Esophagus squamous epithelium (tissue), 4 donors: ENCODE results near the gene WNT5A.

Experiments used
- CTCF ChIP-seq, 6 experiments: fragments of 450-650 bp in 4 of 6; fragments of 200-600 bp in 2 of 6; sonication (generic) in 2 of 6; IDR thresholded peaks; one replicate each; pipeline ENCODE4 v1.5.1; 2016 to 2019; ENCODE audit warnings: antibody characterized with exemption in 6 of 6, mild to moderate bottlenecking in 4 of 6, moderate library complexity in 4 of 6
- POLR2A ChIP-seq, 4 donors: fragments of 450-650 bp; IDR thresholded peaks; one replicate each; pipeline ENCODE4 v1.6.1; 2017; ENCODE audit warnings: antibody characterized with exemption in 4 of 4, mild to moderate bottlenecking in 4 of 4, moderate library complexity in 3 of 4

- TF ChIP-seq CTCF (IDR thresholded peaks at IDR 0.05): no peak
- TF ChIP-seq POLR2A (IDR thresholded peaks at IDR 0.05): no peak
Observed at GRCh38 chr3:55426486-55426885, 60.6 kb downstream of the WNT5A start.
